KMS-11 (cell line): ENCODE data around the gene AAK1.
"Not testable (repeated sequence)": the region's sequence is repeated elsewhere in the genome, so short reads cannot be mapped to it uniquely, and the experiment has no call there.

Source experiments
- H2AFZ ChIP-seq: fragments of 200-600 bp; sonication (generic); 2 replicates; pipeline ENCODE4 v1.6.1; 2016; ENCODE audit warnings: antibody characterized with exemption, mixed run types, low read depth
- H3K27ac ChIP-seq: fragments of 200-600 bp; sonication (generic); 2 replicates; pipeline ENCODE4 v1.6.1; 2016; ENCODE audit warnings: mild to moderate bottlenecking, mixed run types
- H3K27me3 ChIP-seq: fragments of 200-600 bp; sonication (generic); 2 replicates; pipeline ENCODE4 v1.6.1; 2017; ENCODE audit warnings: mild to moderate bottlenecking, low read depth, mixed run types, moderate library complexity; ENCODE audit not compliant: insufficient read depth
- H3K36me3 ChIP-seq: fragments of 200-600 bp; sonication (generic); 2 replicates; pipeline ENCODE4 v1.6.1; 2017; ENCODE audit warnings: mild to moderate bottlenecking, mixed run types; ENCODE audit not compliant: insufficient read depth
- H3K4me1 ChIP-seq: fragments of 200-600 bp; sonication (generic); 2 replicates; pipeline ENCODE4 v1.6.1; 2016; ENCODE audit warnings: mild to moderate bottlenecking, low read depth, mixed run types; ENCODE audit not compliant: poor library complexity, severe bottlenecking
- H3K4me2 ChIP-seq: fragments of 200-600 bp; sonication (generic); 2 replicates; pipeline ENCODE4 v1.7.0; 2016; ENCODE audit warnings: mild to moderate bottlenecking, mixed run types
- H3K4me3 ChIP-seq: fragments of 200-600 bp; sonication (generic); IDR thresholded peaks from 2 replicates; pipeline ENCODE4 v1.6.1; 2017; ENCODE audit warnings: low read depth, low read length, mixed read lengths; ENCODE audit not compliant: insufficient read depth
- H3K79me2 ChIP-seq: fragments of 200-600 bp; sonication (generic); 2 replicates; pipeline ENCODE4 v1.6.1; 2016; ENCODE audit warnings: low read depth, mixed run types; ENCODE audit not compliant: insufficient read depth
- H3K9ac ChIP-seq: fragments of 200-600 bp; sonication (generic); 2 replicates; pipeline ENCODE4 v1.6.1; 2016; ENCODE audit warnings: mild to moderate bottlenecking, mixed run types
- H4K20me1 ChIP-seq: fragments of 200-600 bp; sonication (generic); 2 replicates; pipeline ENCODE4 v1.6.1; 2016; ENCODE audit warnings: mild to moderate bottlenecking, mixed run types; ENCODE audit not compliant: insufficient read depth
- CTCF ChIP-seq: fragments of 200-600 bp; sonication (generic); conservative IDR thresholded peaks from 2 replicates; pipeline ENCODE4 v1.6.1; 2017; ENCODE audit warnings: low read depth, mild to moderate bottlenecking, antibody characterized with exemption, low read length, moderate library complexity, mixed read lengths

AAK1 gene

GRCh38 chr2:69623236-69623635 lies 20.3 kb downstream of the AAK1 start:
- no peak overlapping the region for H3K4me2 ChIP-seq
- peaks cover 30% of the 10 kb centered on the region for H3K4me1 ChIP-seq
- no peak overlapping the region for H3K27ac ChIP-seq
- peaks cover 63% of the 10 kb centered on the region; the same call in 1 of the 2 replicates for H3K79me2 ChIP-seq
- no peak overlapping the region for H3K9ac ChIP-seq
- no peak overlapping the region for H2AFZ ChIP-seq
- no peak overlapping the region for H3K4me3 ChIP-seq
- no peaks in the 10 kb centered on the region for H3K36me3 ChIP-seq
- H3K27me3 ChIP-seq = no peaks in the 10 kb centered on the region
- 0 out of 2 replicates have a peak, but pooled peaks cover 2% of the 10 kb centered on the region for H4K20me1 ChIP-seq
- no peak for TF ChIP-seq CTCF

- peaks cover 62% of the 10 kb centered on the region; the same call in 1 of the 2 replicates for H3K79me2 ChIP-seq
Observed at GRCh38 chr2:69622805-69623204, 20.7 kb downstream of the AAK1 start.

GRCh38 chr2:69622017-69622540 lies 21.5 kb downstream of the AAK1 start:
- not testable (repeated sequence) for H3K36me3 ChIP-seq, H2AFZ ChIP-seq, H3K4me3 ChIP-seq, H3K9ac ChIP-seq, H3K27ac ChIP-seq, H3K27me3 ChIP-seq, H4K20me1 ChIP-seq, H3K4me2 ChIP-seq
- Histone ChIP-seq H3K4me1 (peaks cover 27% of the 10 kb centered on the region), H3K79me2 (peaks cover 54% of the 10 kb centered on the region; the same call in 1 of the 2 replicates)

More at GRCh38 chr2:69622805-69623204, 20.7 kb downstream of the AAK1 start:
- H3K4me3 ChIP-seq, H3K4me2 ChIP-seq, H3K27me3 ChIP-seq, H3K36me3 ChIP-seq, H4K20me1 ChIP-seq, H3K27ac ChIP-seq, H2AFZ ChIP-seq, H3K9ac ChIP-seq: not testable (repeated sequence)
- H3K4me1 ChIP-seq = peaks cover 27% of the 10 kb centered on the region

GRCh38 chr2:69621440-69621839 lies 22.1 kb downstream of the AAK1 start:
- no peak for TF ChIP-seq CTCF
- Histone ChIP-seq H3K36me3 (no peaks in the 10 kb centered on the region), H3K79me2 (peaks cover 49% of the 10 kb centered on the region; the same call in 1 of the 2 replicates), H2AFZ (no peak overlapping the region), H4K20me1 (no peaks in the 10 kb centered on the region), H3K4me1 (peaks cover 33% of the 10 kb centered on the region), H3K4me2 (no peak overlapping the region), H3K4me3 (no peak overlapping the region), H3K27ac (no peak overlapping the region), H3K9ac (no peak overlapping the region), H3K27me3 (no peaks in the 10 kb centered on the region)

GRCh38 chr2:69620870-69621269 lies 22.7 kb downstream of the AAK1 start:
- no peak overlapping the region for H3K4me2 ChIP-seq
- H3K4me3 ChIP-seq = no peak overlapping the region
- no peaks in the 10 kb centered on the region for H3K27me3 ChIP-seq
- no peaks in the 10 kb centered on the region for H3K36me3 ChIP-seq
- H3K27ac ChIP-seq = no peak overlapping the region
- no peak overlapping the region for H3K9ac ChIP-seq
- no peak overlapping the region for H2AFZ ChIP-seq
- TF ChIP-seq CTCF = no peak
- H3K4me1 ChIP-seq = peaks cover 38% of the 10 kb centered on the region
- peaks cover 48% of the 10 kb centered on the region; the same call in 1 of the 2 replicates for H3K79me2 ChIP-seq
- H4K20me1 ChIP-seq = no peaks in the 10 kb centered on the region
